ENCODE results near the gene TBL1XR1.
"Not testable (repeated sequence)": the region's sequence is repeated elsewhere in the genome, so short reads cannot be mapped to it uniquely, and the experiment has no call there.

The TBL1XR1 gene

DNA sequence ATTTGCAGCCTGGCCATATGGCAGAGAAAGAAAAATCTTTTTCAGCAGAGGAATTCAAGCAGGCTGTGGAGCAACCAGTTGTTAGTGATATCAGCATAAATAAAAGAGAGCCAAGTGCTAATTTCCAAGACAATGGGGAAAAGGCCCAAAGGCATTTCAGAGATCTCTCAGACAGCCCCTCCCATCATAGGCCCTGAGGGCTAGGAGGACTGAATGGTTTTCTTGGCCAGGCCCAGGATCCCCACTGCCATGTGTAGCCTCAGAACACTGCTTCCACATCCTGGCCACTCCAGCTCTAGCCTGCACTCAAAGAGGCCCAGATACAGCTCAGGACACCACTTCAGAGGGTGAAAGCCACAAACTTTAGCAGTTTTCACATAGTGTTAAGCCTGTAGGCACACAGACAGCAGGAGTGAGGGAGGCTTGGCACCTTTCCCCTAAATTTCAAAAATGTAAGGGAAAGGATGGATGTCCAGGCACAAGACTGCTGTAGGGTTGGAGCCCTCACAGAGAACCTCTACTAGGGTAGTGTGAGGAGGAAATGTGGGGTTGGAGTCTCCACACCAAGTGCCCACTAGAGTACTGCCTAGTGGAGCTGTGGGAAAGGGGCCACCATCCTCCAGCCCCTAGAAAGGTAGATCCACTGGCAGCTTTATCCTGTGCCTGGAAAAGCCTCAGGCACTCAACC lies 191.4 kb downstream of the TBL1XR1 start:
- Histone ChIP-seq H3K27me3 (no peaks in the 10 kb centered on the region), H3K4me1 (no peaks in the 10 kb centered on the region), H3K9me3 (peaks cover 8% of the 10 kb centered on the region), H3K4me3 (ENCODE audit: low read depth, low read length) (no peak overlapping the region), H3K36me3 (no peaks in the 10 kb centered on the region)
- TF ChIP-seq, protein P1, sequence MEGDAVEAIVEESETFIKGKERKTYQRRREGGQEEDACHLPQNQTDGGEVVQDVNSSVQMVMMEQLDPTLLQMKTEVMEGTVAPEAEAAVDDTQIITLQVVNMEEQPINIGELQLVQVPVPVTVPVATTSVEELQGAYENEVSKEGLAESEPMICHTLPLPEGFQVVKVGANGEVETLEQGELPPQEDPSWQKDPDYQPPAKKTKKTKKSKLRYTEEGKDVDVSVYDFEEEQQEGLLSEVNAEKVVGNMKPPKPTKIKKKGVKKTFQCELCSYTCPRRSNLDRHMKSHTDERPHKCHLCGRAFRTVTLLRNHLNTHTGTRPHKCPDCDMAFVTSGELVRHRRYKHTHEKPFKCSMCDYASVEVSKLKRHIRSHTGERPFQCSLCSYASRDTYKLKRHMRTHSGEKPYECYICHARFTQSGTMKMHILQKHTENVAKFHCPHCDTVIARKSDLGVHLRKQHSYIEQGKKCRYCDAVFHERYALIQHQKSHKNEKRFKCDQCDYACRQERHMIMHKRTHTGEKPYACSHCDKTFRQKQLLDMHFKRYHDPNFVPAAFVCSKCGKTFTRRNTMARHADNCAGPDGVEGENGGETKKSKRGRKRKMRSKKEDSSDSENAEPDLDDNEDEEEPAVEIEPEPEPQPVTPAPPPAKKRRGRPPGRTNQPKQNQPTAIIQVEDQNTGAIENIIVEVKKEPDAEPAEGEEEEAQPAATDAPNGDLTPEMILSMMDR (IDR thresholded peaks at IDR 0.05; ENCODE audit: low read depth, low read length) = no peak
- DNase-seq = no peak

DNA sequence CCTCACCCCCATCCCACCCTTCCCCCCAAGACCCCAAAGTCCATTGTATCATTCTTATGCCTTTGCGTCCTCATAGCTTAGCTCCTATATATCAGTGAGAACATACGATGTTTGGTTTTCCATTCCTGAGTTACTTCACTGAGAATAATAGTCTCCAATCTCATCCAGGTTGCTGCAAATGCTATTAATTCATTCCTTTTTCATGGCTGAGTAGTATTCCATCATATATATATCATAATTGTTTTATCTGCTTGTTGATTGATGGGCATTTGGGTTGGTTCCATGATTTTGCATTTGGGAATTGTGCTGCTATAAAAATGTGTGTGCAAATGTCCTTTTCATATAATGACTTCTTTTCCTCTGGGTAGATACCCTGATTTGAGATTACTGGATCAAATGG lies 197.1 kb downstream of the TBL1XR1 start:
- DNase-seq; H3K36me3 ChIP-seq; H3K27me3 ChIP-seq; H3K4me1 ChIP-seq; H3K9me3 ChIP-seq; H3K4me3 ChIP-seq (ENCODE audit: low read depth, low read length): not testable (repeated sequence)

DNA sequence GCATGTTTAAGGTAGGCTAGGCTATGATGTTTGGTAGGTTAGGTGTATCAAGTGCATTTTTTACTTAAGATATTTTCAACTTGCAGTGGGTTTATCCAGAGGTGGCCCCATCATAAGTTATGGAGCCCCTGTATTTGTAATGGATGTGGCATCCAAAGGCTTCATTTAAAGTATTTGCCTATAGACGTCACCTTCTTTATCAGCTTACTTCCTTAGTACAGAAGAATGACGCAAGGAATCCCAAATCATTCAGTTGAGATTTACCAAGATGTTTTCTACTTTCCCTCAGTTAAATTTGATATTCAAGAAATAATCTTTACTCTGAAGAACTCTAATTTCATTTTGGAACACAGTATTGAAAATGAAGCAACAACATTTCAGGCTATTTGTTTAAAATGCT lies 201.3 kb downstream of the TBL1XR1 start:
- Histone ChIP-seq H3K27me3 (no peaks in the 10 kb centered on the region), H3K9me3 (no peaks in the 10 kb centered on the region; the same call in 1 of the 2 replicates), H3K4me3 (ENCODE audit: low read depth, low read length) (no peak overlapping the region), H3K36me3 (no peaks in the 10 kb centered on the region), H3K4me1 (peaks cover 9% of the 10 kb centered on the region)
- TF ChIP-seq, protein P1 (IDR thresholded peaks at IDR 0.05; ENCODE audit: low read depth, low read length) = no peak
- no peak for DNase-seq

DNA sequence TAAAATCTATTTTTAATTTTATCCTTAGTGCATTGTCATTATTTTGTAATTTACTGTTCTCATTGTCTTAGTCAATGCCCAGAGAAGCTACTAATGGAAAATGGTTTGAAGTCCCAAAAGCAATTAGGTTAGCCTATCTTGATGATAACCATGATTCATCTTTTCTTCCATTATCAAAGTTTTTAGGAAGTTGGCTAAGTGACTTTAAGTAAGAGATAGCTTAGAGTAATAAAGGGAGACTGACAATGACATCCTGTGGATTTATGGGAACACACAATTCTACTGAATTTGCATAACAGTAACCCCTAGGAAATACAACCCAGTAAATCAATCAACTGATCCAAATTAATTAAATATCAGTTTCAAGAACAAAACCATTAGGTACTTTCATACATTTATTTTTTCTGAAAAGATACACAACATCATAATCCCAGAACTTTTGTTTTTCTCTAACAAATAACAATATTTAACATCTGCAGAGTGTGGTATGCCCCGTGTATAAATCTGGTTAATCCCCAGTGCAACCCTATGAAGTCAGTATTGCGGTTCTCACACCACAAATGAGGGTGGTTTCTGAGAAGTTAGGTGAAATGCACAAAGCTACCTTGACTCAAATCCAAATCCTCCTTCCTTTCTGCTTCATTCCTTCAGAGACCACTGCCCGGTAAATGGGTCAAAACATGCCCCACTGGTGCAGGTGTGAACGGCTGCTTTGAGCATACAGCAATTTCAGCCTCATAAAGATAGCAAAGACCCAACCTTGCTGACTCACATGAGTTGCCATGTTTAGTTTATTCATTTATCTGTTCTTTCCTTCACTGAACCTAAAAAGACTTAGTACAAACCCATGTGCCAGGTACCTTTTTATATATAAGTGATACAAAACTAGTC lies 202.1 kb downstream of the TBL1XR1 start:
- H3K27me3 ChIP-seq = no peaks in the 10 kb centered on the region
- H3K9me3 ChIP-seq = no peaks in the 10 kb centered on the region; the same call in 1 of the 2 replicates
- DNase-seq = no peak
- no peaks in the 10 kb centered on the region for H3K36me3 ChIP-seq
- peaks cover 9% of the 10 kb centered on the region for H3K4me1 ChIP-seq
- TF ChIP-seq, protein P1 (IDR thresholded peaks at IDR 0.05; ENCODE audit: low read depth, low read length) = no peak
- no peak overlapping the region for H3K4me3 ChIP-seq (ENCODE audit: low read depth, low read length)

DNA sequence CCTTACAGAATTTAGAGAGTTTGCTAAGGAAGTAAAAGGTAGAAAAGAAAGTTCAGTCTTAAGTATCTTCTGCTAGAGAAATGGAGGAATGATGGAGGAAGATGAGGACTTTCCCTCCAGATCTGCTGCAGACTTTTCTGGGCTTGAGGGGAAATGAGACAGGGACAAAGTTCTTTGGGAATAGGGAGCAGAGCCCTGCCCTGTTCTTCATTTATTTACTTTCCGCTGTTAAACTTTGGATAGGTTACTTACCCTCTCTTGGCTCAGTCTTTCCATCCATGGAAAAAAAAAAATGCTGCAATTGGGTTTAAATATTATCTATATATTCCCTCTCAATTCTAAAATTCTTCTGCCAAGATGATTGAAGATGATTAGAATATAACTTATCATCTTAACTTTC lies 202.9 kb downstream of the TBL1XR1 start:
- TF ChIP-seq, protein P1 (IDR thresholded peaks at IDR 0.05; ENCODE audit: low read depth, low read length) = no peak
- no peaks in the 10 kb centered on the region; the same call in 1 of the 2 replicates for H3K9me3 ChIP-seq
- no peak for DNase-seq
- no peaks in the 10 kb centered on the region for H3K36me3 ChIP-seq
- H3K4me3 ChIP-seq (ENCODE audit: low read depth, low read length) = no peak overlapping the region
- peaks cover 9% of the 10 kb centered on the region for H3K4me1 ChIP-seq
- H3K27me3 ChIP-seq = no peaks in the 10 kb centered on the region

DNA sequence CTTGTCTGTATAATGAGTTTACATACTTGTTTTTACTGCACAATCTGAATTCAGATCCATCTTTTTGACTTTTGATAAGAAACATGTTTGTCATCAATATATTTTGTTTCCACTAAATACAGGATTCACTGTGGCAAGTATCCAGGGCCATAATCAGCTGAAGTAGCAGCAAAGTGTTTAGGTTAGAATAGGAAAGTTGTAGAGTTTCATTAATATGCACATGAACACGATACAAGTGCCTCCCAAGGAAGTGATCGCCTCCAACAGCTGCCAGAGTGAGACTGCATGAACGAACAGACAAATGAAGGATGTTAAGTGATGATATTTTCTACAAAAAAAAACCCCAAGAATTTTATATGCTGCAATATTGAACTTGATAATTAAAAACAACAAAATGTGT lies 204.3 kb downstream of the TBL1XR1 start:
- TF ChIP-seq, protein P1 (IDR thresholded peaks at IDR 0.05; ENCODE audit: low read depth, low read length) = no peak
- Histone ChIP-seq H3K27me3 (no peaks in the 10 kb centered on the region), H3K9me3 (no peaks in the 10 kb centered on the region; the same call in 1 of the 2 replicates), H3K4me1 (peaks cover 12% of the 10 kb centered on the region), H3K36me3 (no peaks in the 10 kb centered on the region), H3K4me3 (ENCODE audit: low read depth, low read length) (no peak overlapping the region; the same call in 1 of the 2 replicates)
- no peak for DNase-seq

Data from BE2C (cell line).